ENCODE measurements around the gene MAST4.

MAST4 gene

DNA sequence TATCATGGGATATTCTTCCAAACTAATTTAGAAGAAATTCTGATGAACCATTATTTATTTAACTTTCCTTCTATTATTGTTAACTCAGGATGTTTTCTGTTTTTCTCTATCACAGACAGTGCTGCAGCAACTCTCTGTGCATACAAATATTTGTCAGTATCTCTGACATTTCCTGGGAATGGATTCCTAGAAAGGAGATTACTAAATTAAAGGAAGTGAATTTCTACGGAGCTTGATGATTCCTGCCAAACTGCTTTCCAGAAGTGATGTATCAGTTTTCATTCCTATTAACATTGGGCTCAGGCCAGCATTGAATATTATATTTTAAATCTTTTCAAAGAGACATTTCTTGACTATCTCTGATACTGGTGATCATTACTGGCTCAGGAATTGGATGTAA is 26.0 kb upstream of the MAST4 start:
- DNase-seq (ENCODE audit: low spot score), result no peak
- TF ChIP-seq, protein P1, sequence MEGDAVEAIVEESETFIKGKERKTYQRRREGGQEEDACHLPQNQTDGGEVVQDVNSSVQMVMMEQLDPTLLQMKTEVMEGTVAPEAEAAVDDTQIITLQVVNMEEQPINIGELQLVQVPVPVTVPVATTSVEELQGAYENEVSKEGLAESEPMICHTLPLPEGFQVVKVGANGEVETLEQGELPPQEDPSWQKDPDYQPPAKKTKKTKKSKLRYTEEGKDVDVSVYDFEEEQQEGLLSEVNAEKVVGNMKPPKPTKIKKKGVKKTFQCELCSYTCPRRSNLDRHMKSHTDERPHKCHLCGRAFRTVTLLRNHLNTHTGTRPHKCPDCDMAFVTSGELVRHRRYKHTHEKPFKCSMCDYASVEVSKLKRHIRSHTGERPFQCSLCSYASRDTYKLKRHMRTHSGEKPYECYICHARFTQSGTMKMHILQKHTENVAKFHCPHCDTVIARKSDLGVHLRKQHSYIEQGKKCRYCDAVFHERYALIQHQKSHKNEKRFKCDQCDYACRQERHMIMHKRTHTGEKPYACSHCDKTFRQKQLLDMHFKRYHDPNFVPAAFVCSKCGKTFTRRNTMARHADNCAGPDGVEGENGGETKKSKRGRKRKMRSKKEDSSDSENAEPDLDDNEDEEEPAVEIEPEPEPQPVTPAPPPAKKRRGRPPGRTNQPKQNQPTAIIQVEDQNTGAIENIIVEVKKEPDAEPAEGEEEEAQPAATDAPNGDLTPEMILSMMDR (IDR thresholded peaks at IDR 0.05; ENCODE audit: borderline replicate concordance, control extremely low read depth, extremely low read depth, insufficient read depth, missing control alignments), result no peak
- in situ Hi-C loops (cut with MboI; ENCODE audit: low sequenced_read_pairs, unreplicated experiment), result no loop called here

DNA sequence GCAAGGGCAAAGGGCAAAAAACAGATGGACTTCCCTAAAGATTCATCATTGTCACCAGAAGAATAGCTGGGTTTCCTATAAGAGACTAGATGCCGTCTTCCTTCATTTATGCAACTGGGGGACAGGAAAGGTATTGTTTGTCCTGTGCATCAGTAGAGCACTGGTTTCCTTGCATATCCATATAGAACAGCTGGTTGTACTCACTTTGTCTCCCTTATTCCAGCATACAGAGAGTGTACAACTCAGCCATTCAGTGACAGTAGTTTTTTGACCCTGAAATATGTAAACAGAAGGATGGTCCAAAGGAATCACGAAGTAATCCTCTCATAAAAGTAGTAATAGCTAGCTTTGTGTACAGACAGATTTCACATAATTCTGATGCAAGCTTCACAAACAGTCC is 22.5 kb upstream of the MAST4 start:
- in situ Hi-C loops (cut with MboI; ENCODE audit: low sequenced_read_pairs, unreplicated experiment), result no loop called here
- TF ChIP-seq, protein P1 (IDR thresholded peaks at IDR 0.05; ENCODE audit: borderline replicate concordance, control extremely low read depth, extremely low read depth, insufficient read depth, missing control alignments), result no peak
- no peak for DNase-seq (ENCODE audit: low spot score)

DNA sequence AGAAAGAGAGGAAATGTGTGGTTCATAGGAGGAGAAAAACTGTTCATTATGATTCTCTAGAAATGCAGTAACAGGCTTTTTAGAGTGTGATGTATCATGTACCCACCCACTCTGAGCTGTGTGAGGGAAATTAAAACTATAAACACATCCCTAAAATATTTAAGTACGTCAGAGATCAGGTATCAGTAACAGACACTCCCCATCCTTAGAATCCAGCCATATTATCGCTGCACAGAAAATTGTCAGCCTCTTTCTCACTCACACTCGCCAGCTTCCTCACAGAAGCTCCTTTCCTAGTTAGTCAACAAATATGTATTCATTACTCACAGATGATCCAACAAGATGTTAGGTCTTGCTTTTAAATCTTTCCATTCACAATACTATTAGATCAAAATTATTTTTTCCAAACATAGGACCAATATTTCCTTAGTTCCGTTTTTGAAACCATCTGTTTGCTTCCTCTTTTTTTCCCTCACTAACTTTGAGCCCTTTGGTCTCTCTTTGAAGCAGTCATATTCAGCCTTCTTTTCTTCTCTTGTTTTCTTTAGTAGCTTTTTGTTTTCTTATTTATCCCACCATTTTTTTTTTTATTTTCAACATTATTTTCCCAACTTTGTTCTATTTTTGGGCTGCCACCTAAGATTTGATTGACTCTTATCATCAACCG is 13.6 kb upstream of the MAST4 start:
- in situ Hi-C loops (cut with MboI; ENCODE audit: low sequenced_read_pairs, unreplicated experiment), result no loop called here
- TF ChIP-seq, protein P1 (IDR thresholded peaks at IDR 0.05; ENCODE audit: borderline replicate concordance, control extremely low read depth, extremely low read depth, insufficient read depth, missing control alignments), result no peak
- DNase-seq (ENCODE audit: low spot score), result no peak

DNA sequence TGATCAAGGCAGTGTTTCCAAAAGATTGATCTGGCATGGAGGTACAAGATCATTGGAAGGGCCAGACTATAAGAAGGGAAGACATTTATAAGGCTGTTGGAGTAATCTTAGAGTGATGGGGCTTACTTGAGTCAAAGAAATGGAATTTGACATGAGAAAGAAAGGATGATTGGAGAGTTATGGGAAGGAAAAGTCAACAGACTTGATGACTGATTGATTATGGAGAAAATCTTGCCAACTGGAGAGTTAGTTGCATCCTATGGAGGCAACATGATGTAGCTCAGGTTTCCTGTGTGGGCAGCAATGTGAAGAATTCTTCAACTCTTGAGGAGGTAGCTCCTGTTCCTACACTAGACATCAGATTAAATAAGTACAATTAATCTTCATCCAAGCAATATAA is 10.9 kb upstream of the MAST4 start:
- TF ChIP-seq, protein P1 (IDR thresholded peaks at IDR 0.05; ENCODE audit: borderline replicate concordance, control extremely low read depth, extremely low read depth, insufficient read depth, missing control alignments), result no peak
- in situ Hi-C loops (cut with MboI; ENCODE audit: low sequenced_read_pairs, unreplicated experiment), result no loop called here
- no peak for DNase-seq (ENCODE audit: low spot score)

DNA sequence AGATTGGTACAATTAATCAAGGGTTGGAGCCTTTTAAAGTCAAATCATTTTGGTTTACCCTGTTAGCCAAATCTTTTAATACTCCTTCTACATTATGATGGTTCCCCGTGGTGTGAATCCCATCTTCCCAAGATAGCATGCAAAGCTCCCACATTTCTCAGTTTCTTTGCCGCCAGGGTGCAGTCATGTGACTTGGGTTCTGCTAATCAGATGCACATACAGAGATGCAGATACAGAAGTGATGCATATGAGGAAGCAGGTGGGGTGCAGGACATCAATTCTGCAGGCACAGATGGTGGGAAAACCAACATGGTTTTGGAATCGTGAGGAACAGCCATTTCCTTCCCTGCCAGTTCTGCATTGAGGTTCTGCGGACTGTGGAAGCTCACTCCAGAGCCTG is 8.4 kb upstream of the MAST4 start:
- in situ Hi-C loops (cut with MboI; ENCODE audit: low sequenced_read_pairs, unreplicated experiment), result no loop called here
- TF ChIP-seq, protein P1 (IDR thresholded peaks at IDR 0.05; ENCODE audit: borderline replicate concordance, control extremely low read depth, extremely low read depth, insufficient read depth, missing control alignments), result no peak
- no peak for DNase-seq (ENCODE audit: low spot score)

DNA sequence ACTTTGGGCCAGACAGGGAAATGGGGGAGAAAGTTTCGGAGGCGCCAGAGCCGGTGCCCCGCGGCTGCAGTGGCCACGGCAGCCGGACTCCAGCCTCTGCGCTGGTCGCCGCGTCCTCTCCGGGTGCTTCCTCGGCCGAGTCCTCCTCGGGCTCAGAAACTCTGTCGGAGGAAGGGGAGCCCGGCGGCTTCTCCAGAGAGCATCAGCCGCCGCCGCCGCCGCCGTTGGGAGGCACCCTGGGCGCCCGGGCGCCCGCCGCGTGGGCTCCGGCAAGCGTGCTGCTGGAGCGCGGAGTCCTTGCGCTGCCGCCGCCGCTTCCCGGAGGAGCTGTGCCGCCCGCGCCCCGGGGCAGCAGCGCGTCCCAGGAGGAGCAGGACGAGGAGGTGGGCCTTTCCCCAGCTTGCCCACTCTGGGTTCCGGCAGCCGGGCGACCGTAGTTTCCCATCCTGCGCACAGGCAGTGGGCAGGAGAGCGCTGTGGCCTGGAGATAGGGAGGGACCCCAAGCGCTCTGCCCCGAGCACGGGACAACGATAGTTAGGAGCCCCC is 516 bp downstream of the MAST4 start:
- TF ChIP-seq, protein P1 (IDR thresholded peaks at IDR 0.05; ENCODE audit: borderline replicate concordance, control extremely low read depth, extremely low read depth, insufficient read depth, missing control alignments), result no peak
- peak; percentile 40 for DNase-seq (ENCODE audit: low spot score)

More for the DNA sequence above, 516 bp downstream of the MAST4 start:
- in situ Hi-C loops (cut with MboI; ENCODE audit: low sequenced_read_pairs, unreplicated experiment), result no loop called here

Data from GM13976 (cell line).